CD4-positive, alpha-beta memory T cell (primary cell): Measurements from ENCODE around the gene C5orf34. TPM values are rescaled to one million over a fixed set of nuclear protein-coding genes. Genes with fewer than 3 reads are reported as not detected.
"Not testable (repeated sequence)": the region's sequence is repeated elsewhere in the genome, so short reads cannot be mapped to it uniquely, and the experiment has no call there.

Source experiments
- CTCF ChIA-PET: fragments of 350-600 bp; sonication (Branson Sonifier 250); formaldehyde crosslinking; loops from one replicate; lab custom pipeline; 2021; ENCODE audit warnings: inconsistent platforms; ENCODE audit not compliant: partially characterized antibody; lab: Charles Lee
- POLR2A ChIA-PET: fragments of 350-600 bp; sonication (Branson Sonifier 250); formaldehyde crosslinking; loops from one replicate; lab custom pipeline; 2021; ENCODE audit not compliant: partially characterized antibody; lab: Charles Lee
- DNase-seq, 5 donors: peaks; one replicate each; pipeline versions ENCODE4 v3.0.0 to v3.0.0-alpha.2; 2020 to 2022; ENCODE audit warnings: mixed read lengths in 1 of 5
- H3K27ac ChIP-seq: one replicate; pipeline ENCODE4 v1.7.0; 2013; ENCODE audit warnings: low read depth, low read length
- H3K27me3 ChIP-seq: 2 replicates; pipeline ENCODE4 v1.7.0; 2013; ENCODE audit warnings: mild to moderate bottlenecking, low read length, moderate library complexity; ENCODE audit not compliant: insufficient read depth
- H3K36me3 ChIP-seq: 2 replicates; pipeline ENCODE4 v1.7.0; 2013; ENCODE audit warnings: mild to moderate bottlenecking, low read length, moderate library complexity; ENCODE audit not compliant: insufficient read depth
- H3K4me1 ChIP-seq: 2 replicates; pipeline ENCODE4 v1.7.0; 2013; ENCODE audit warnings: mild to moderate bottlenecking, low read length, moderate library complexity; ENCODE audit not compliant: insufficient read depth
- H3K4me3 ChIP-seq, 2 donors: one replicate each; pipeline ENCODE4 v1.7.0; 2013; ENCODE audit warnings: low read length in 2 of 2, mild to moderate bottlenecking in 1 of 2
- H3K9me3 ChIP-seq, 2 donors: one replicate each; pipeline ENCODE4 v1.7.0; 2013; ENCODE audit warnings: low read length in 2 of 2, control low read depth in 1 of 2; ENCODE audit not compliant: control insufficient read depth in 1 of 2
- H3K27ac Mint-ChIP-seq, 7 donors: one replicate each; pipeline ENCODE4 v1.8.0; 2020 to 2021; ENCODE audit warnings: mixed read lengths in 7 of 7, mild to moderate bottlenecking in 6 of 7, inconsistent platforms in 3 of 7, moderate library complexity in 3 of 7
- H3K27me3 Mint-ChIP-seq, 2 donors: one replicate each; pipeline ENCODE4 v1.8.0; 2020 to 2021; ENCODE audit warnings: mixed read lengths in 2 of 2
- H3K36me3 Mint-ChIP-seq, 2 donors: one replicate each; pipeline ENCODE4 v1.8.0; 2020 to 2021; ENCODE audit warnings: mixed read lengths in 2 of 2, inconsistent platforms in 1 of 2, mild to moderate bottlenecking in 1 of 2
- H3K4me1 Mint-ChIP-seq, 4 donors: one replicate each; pipeline ENCODE4 v1.8.0; 2020 to 2021; ENCODE audit warnings: mixed read lengths in 4 of 4, mild to moderate bottlenecking in 1 of 4
- H3K4me3 Mint-ChIP-seq, 8 donors: one replicate each; pipeline ENCODE4 v1.8.0; 2020 to 2021; ENCODE audit warnings: mixed read lengths in 8 of 8, mild to moderate bottlenecking in 7 of 8, moderate library complexity in 6 of 8, inconsistent platforms in 3 of 8
- H3K9me3 Mint-ChIP-seq, 8 donors: one replicate each; pipeline ENCODE4 v1.8.0; 2020 to 2021; ENCODE audit warnings: mixed read lengths in 8 of 8, mild to moderate bottlenecking in 5 of 8, inconsistent platforms in 3 of 8, moderate library complexity in 1 of 8
- intact Hi-C: fragments of 100-400 bp; cut with micrococcal nuclease; formaldehyde crosslinking; loops from one replicate; pipeline ENCODE4 v1.15.1; 2023
- polyA plus RNA-seq, 2 donors: library from polyadenylated mRNA; unstranded; fragments of 300-500 nt; fragmentation: Illumina TruSeq; gene quantifications; one replicate each; pipeline ENCODE4 v1.2.3, GENCODE V29; 2021
- total RNA-seq, 2 experiments: library from RNA; stranded (reverse); gene quantifications; one replicate each; pipeline ENCODE4 v1.2.3, GENCODE V29; 2021

C5orf34 gene
- total and polyA plus RNA-seq, 4 experiments from 2014 or later, result 0.60 to 2.9 (median 1.9) TPM

DNA sequence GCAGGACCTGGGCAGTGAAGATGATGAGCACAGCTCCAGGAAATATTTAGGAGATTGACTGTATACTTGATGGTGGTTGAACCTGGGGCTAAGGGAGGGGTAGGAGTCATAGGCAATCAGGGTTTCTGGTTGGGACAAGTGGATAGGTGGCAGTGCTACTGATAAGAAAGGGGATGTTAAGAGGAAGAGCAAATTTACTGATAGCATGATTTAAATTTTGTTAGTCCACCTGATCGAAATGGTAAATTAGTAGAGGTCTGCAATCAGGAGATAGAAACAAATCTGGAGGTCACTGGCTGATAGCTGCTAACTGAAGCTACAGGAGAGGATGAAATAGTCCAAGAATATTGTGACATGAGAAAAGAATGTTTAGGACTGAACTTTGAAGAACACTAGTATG, 5.7 kb upstream of the C5orf34 start:
- Mint-ChIP-seq H3K36me3 (peaks cover 24% of the 10 kb centered on the region in 2 donors), H3K4me3 (no peak overlapping the region), H3K9me3 (no peaks in the 10 kb centered on the region), H3K27ac (peak overlapping the region in 2 of 7 donors; percentile 3 to 44), H3K27me3 (no peaks in the 10 kb centered on the region), H3K4me1 (peaks cover 3 to 10% (median 4%) of the 10 kb centered on the region in 4 donors)
- ChIA-PET CTCF (no interaction called here), POLR2A (interaction anchor here (1.2 kb wide), 1 partner anchor 36 kb away, joined by 3 read pairs; no protein-coding TSS in a partner anchor)
- Histone ChIP-seq H3K4me1 (peaks cover 4% of the 10 kb centered on the region), H3K27me3 (no peaks in the 10 kb centered on the region), H3K9me3 (no peaks in the 10 kb centered on the region), H3K4me3 (no peak overlapping the region), H3K36me3 (peaks cover 14% of the 10 kb centered on the region), H3K27ac (no peak overlapping the region)
- intact Hi-C loops, result no loop called here
- DNase-seq, result no peak

DNA sequence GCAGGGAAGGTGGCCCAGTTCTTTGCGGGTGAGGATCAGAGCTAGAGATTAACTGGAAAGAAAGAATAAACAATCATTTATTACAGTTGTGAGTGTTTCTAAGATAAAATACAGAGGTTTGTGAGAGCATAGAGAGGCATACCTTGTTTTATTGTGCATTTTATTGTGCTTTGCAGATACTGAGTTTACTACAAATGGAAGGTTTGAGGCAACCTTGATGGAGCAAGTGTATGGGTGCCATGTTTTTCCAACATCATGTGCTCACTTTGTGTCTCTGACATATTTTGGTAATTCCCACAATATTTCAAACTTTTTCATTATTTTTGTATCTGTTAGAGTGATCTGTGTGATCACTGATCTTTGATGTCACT, 715 bp upstream of the C5orf34 start:
- Mint-ChIP-seq H3K27me3 (no peaks in the 10 kb centered on the region), H3K9me3 (no peaks in the 10 kb centered on the region), H3K4me1 (peaks cover 23 to 35% (median 28%) of the 10 kb centered on the region in 4 donors), H3K36me3 (peaks cover 0 to 5% of the 10 kb centered on the region in 2 donors), H3K4me3 (peak overlapping the region; percentile 90 to 97 (median 94)), H3K27ac (peak overlapping the region; percentile 17 to 98 (median 95))
- H3K4me3 ChIP-seq, result peak overlapping the region; percentile 54 to 92
- H3K27me3 ChIP-seq, result no peaks in the 10 kb centered on the region
- intact Hi-C loops, result loop anchor here (1.0 to 2.0 kb wide), 5 partner anchors 31 to 394 kb away; partner anchors contain the start of genes HMGCS1, NNT and PAIP1
- H3K4me1 ChIP-seq, result peaks cover 25% of the 10 kb centered on the region
- H3K9me3 ChIP-seq, result no peaks in the 10 kb centered on the region
- CTCF ChIA-PET, result interaction anchor here (0.9 to 2.2 kb wide), 2 partner anchors 30 to 31 kb away, joined by 3 to 19 read pairs; partner anchors contain the start of gene TMEM267
- POLR2A ChIA-PET, result interaction anchor here (0.7 to 4.8 kb wide), 8 partner anchors 10 to 520 kb away, joined by 3 to 112 read pairs (median 6); partner anchors contain the start of genes HMGCS1, NNT and TMEM267
- no peaks in the 10 kb centered on the region for H3K36me3 ChIP-seq
- no peak for DNase-seq
- peak overlapping the region; percentile 76 for H3K27ac ChIP-seq

DNA sequence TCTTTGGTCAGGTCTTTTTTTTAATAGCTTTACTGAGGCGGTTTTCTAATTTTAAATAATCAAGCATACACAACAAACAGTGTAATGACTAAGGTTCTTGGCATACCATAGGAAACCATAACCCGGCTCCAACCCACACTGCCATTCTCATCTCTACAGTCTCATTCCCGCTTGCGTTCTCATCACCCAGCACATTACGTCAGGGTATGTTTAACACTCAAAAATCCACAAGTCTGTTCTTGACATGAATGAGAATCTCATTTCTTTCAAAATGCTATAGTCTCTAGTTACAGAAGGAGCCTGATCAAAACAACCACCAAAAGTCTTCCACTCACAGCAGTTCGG, 505 bp downstream of the C5orf34 start:
- H3K9me3 Mint-ChIP-seq, result no peaks in the 10 kb centered on the region
- ChIA-PET CTCF (interaction anchor here (2.2 kb wide), 1 partner anchor 30 kb away, joined by 19 read pairs; the partner anchor contains the start of gene TMEM267), POLR2A (interaction anchor here (0.6 to 4.8 kb wide), 12 partner anchors 30 to 624 kb away, joined by 3 to 112 read pairs (median 4); partner anchors contain the start of genes HMGCS1, NNT, TMEM267 and ZNF131)
- peaks cover 0 to 5% of the 10 kb centered on the region in 2 donors for H3K36me3 Mint-ChIP-seq
- intact Hi-C loops, result loop anchor here (2.0 kb wide), 1 partner anchor 88 kb away; the partner anchor contains the start of gene NNT
- H3K4me3 Mint-ChIP-seq, result peak overlapping the region; percentile 90 to 97 (median 94)
- Histone ChIP-seq H3K36me3 (no peaks in the 10 kb centered on the region), H3K9me3 (no peaks in the 10 kb centered on the region), H3K27me3 (no peaks in the 10 kb centered on the region), H3K27ac (peak overlapping the region; percentile 76), H3K4me3 (peak overlapping the region; percentile 54 to 92), H3K4me1 (peaks cover 25% of the 10 kb centered on the region)
- H3K4me1 Mint-ChIP-seq, result peaks cover 22 to 35% (median 27%) of the 10 kb centered on the region in 4 donors
- peak overlapping the region; percentile 90 to 98 (median 95) for H3K27ac Mint-ChIP-seq
- DNase-seq, result no peak
- no peaks in the 10 kb centered on the region for H3K27me3 Mint-ChIP-seq

- CTCF ChIA-PET, result interaction anchor here (2.2 kb wide), 1 partner anchor 30 kb away, joined by 19 read pairs; the partner anchor contains the start of gene TMEM267
- no peak for DNase-seq
- Mint-ChIP-seq H3K27ac (peak overlapping the region in 6 of 7 donors; percentile 90 to 98 (median 96)), H3K4me3 (peak overlapping the region; percentile 90 to 97 (median 94)), H3K9me3 (no peaks in the 10 kb centered on the region), H3K27me3 (no peaks in the 10 kb centered on the region), H3K36me3 (peaks cover 0 to 8% of the 10 kb centered on the region in 2 donors), H3K4me1 (peaks cover 22 to 35% (median 27%) of the 10 kb centered on the region in 4 donors)
- H3K27me3 ChIP-seq, result no peaks in the 10 kb centered on the region
- no peaks in the 10 kb centered on the region for H3K9me3 ChIP-seq
- H3K4me1 ChIP-seq, result peaks cover 25% of the 10 kb centered on the region
- H3K36me3 ChIP-seq, result no peaks in the 10 kb centered on the region
- intact Hi-C loops, result loop anchor here (2.0 kb wide), 1 partner anchor 89 kb away; the partner anchor contains the start of gene NNT
- H3K27ac ChIP-seq, result peak overlapping the region; percentile 76
- H3K4me3 ChIP-seq, result peak overlapping the region; percentile 54 to 92
- POLR2A ChIA-PET, result interaction anchor here (1.2 to 4.8 kb wide), 2 partner anchors 29 to 44 kb away, joined by 4 to 112 read pairs; partner anchors contain the start of gene TMEM267
Observed at GRCh38 chr5:43514025-43514424, 923 bp downstream of the C5orf34 start.

DNA sequence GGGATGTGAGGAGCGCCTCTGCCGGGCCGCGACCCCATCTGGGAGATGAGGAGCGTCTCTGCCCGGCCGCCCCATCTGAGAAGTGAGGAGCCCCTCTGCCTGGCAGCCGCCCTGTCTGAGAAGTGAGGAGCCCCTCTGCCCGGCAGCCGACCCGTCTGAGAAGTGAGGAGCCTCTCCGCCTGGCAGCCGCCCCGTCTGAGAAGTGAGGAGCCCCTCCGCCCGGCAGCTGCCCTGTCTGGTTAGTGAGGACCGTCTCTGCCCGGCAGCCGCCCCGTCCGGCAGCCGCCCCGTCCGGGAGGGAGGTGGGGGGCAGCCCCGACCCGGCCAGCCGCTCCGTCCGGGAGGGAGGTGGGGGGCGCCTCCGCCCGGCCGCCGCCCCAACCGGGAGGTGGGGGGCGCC, 3.9 kb downstream of the C5orf34 start:
- POLR2A ChIA-PET, CTCF ChIA-PET, H3K36me3 ChIP-seq, H3K9me3 ChIP-seq, H3K9me3 Mint-ChIP-seq, H3K27ac Mint-ChIP-seq, DNase-seq, H3K27me3 Mint-ChIP-seq, H3K4me3 ChIP-seq, H3K36me3 Mint-ChIP-seq, H3K27ac ChIP-seq, H3K27me3 ChIP-seq, H3K4me3 Mint-ChIP-seq, intact Hi-C loops: not testable (repeated sequence)
- H3K4me1 ChIP-seq, result peaks cover 25% of the 10 kb centered on the region
- H3K4me1 Mint-ChIP-seq, result peaks cover 20 to 32% (median 27%) of the 10 kb centered on the region in 4 donors

GRCh38 chr5:43498581-43498980, 16.4 kb downstream of the C5orf34 start:
- H3K4me3 ChIP-seq, result no peak overlapping the region
- no peaks in the 10 kb centered on the region for H3K36me3 ChIP-seq
- no peaks in the 10 kb centered on the region for H3K27me3 ChIP-seq
- no peaks in the 10 kb centered on the region for H3K4me1 ChIP-seq
- no peak overlapping the region for H3K27ac Mint-ChIP-seq
- DNase-seq, result no peak
- ChIA-PET CTCF (interaction anchor here (2.3 kb wide), 1 partner anchor 14 kb away, joined by 7 read pairs; the partner anchor contains the start of gene TMEM267), POLR2A (interaction anchor here (3.6 kb wide), 1 partner anchor 14 kb away, joined by 23 read pairs; the partner anchor contains the start of gene TMEM267)
- H3K4me1 Mint-ChIP-seq, result no peaks in the 10 kb centered on the region
- H3K9me3 ChIP-seq, result no peaks in the 10 kb centered on the region
- no peak overlapping the region for H3K27ac ChIP-seq
- intact Hi-C loops, result no loop called here
- H3K27me3 Mint-ChIP-seq, result no peaks in the 10 kb centered on the region
- H3K4me3 Mint-ChIP-seq, result no peak overlapping the region
- peaks cover 3 to 10% of the 10 kb centered on the region in 2 donors for H3K36me3 Mint-ChIP-seq
- no peaks in the 10 kb centered on the region for H3K9me3 Mint-ChIP-seq
